ENCODE measurements around the gene CKAP5.

DNA sequence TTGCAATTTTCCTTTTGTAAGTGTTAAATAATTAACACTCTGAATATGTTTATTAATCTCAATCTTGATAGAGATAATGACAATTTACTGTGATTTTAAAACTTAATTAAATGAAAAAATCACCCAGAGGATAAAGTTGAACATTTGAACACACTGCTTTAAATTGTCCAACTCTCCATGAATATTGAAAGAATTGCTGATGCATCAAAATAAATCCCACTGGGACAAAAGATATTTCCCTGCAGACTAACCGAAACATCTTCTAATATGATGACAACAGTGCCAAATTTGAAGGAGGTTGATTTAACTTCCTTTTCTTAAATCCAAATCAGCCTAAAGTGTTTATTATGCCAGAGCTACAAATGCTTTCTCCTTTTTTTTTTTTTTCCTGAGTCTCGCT is 79.4 kb downstream of the CKAP5 start:
- TF ChIP-seq, protein P1, sequence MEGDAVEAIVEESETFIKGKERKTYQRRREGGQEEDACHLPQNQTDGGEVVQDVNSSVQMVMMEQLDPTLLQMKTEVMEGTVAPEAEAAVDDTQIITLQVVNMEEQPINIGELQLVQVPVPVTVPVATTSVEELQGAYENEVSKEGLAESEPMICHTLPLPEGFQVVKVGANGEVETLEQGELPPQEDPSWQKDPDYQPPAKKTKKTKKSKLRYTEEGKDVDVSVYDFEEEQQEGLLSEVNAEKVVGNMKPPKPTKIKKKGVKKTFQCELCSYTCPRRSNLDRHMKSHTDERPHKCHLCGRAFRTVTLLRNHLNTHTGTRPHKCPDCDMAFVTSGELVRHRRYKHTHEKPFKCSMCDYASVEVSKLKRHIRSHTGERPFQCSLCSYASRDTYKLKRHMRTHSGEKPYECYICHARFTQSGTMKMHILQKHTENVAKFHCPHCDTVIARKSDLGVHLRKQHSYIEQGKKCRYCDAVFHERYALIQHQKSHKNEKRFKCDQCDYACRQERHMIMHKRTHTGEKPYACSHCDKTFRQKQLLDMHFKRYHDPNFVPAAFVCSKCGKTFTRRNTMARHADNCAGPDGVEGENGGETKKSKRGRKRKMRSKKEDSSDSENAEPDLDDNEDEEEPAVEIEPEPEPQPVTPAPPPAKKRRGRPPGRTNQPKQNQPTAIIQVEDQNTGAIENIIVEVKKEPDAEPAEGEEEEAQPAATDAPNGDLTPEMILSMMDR (conservative IDR thresholded peaks at IDR 0.05; ENCODE audit: low read length), result no peak
- TF ChIP-seq EZH2phosphoT487 (IDR thresholded peaks at IDR 0.05; ENCODE audit: borderline replicate concordance), result no peak

Measured in Loucy (cell line).